PFSK-1 (cell line): ENCODE measurements around the gene CORO2A.

Experiments used
- FOXP2 ChIP-seq: optimal IDR thresholded peaks from 2 replicates; pipeline ENCODE3; 2011; ENCODE audit warnings: borderline replicate concordance, control low read depth, inconsistent platforms; ENCODE audit not compliant: insufficient read depth; ENCODE audit errors: extremely low read length, extremely low read depth
- POLR2AphosphoS5 ChIP-seq: IDR thresholded peaks from 2 replicates; pipeline ENCODE4 v1.6.1; 2012; ENCODE audit warnings: low read depth, mild to moderate bottlenecking, control low read depth, low read length, moderate library complexity
- REST ChIP-seq, 2 experiments: IDR thresholded peaks; 2 replicates each; pipeline versions ENCODE4 v1.6.1 to v1.8.0; 2011 to 2012; ENCODE audit warnings: low read depth in 2 of 2, low read length in 2 of 2, control low read depth in 1 of 2, inconsistent platforms in 1 of 2, mild to moderate bottlenecking in 1 of 2, moderate library complexity in 1 of 2; ENCODE audit not compliant: insufficient read depth in 1 of 2
- SIN3A ChIP-seq: IDR thresholded peaks from 2 replicates; pipeline ENCODE4 v1.6.1; 2012; ENCODE audit warnings: mild to moderate bottlenecking, low read length, moderate library complexity, borderline replicate concordance; ENCODE audit not compliant: insufficient read depth
- TAF1 ChIP-seq: IDR thresholded peaks from 2 replicates; pipeline ENCODE4 v1.6.1; 2012; ENCODE audit warnings: low read length, control low read depth, borderline replicate concordance; ENCODE audit not compliant: insufficient read depth

DNA sequence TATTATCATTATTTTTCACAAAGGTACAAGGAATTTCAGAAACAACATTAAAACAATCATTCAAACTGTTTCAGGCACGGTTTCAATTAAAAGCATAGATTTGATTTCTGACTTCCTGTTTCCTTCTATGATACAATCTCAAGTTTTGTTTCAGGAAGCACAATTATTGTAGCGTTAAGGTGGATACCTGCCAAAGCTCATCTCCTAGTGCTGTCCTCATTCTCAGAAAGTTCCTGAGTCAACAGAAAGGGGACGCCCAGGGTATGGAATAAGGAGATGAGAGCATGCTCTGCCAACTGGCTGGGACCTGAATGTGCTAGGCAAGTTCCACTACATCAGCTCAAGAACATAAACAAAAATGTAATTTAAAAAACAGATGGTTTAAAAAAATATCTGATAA lies 71.4 kb downstream of the CORO2A start:
- TF ChIP-seq SIN3A (no peak), POLR2AphosphoS5 (no peak), TAF1 (no peak), REST (IDR thresholded peaks at IDR 0.05; ENCODE audit: insufficient read depth in 1 of 2, low read depth in 2 of 2, low read length in 2 of 2) (no peak), FOXP2 (no peak)
